Activated T-cell treated with anti-CD3 and anti-CD28 coated beads for 48 hours (primary cell): ENCODE results near the gene BUD13.
A peak's percentile ranks its signal among the peaks of the same experiment; 100 is the strongest.
"Not testable (repeated sequence)": the region's sequence is repeated elsewhere in the genome, so short reads cannot be mapped to it uniquely, and the experiment has no call there.

ENCODE experiments used
- DNase-seq: peaks from one replicate; pipeline ENCODE4 v3.0.0-alpha.2; 2020; ENCODE audit warnings: low read depth

Gene BUD13

GRCh38 chr11:116756044-116756443 lies 16.7 kb downstream of the BUD13 start:
- DNase-seq: not testable (repeated sequence)

- no peak for DNase-seq
Measured at GRCh38 chr11:116750070-116750718, 22.6 kb downstream of the BUD13 start.

GRCh38 chr11:116742104-116742503 lies 30.7 kb downstream of the BUD13 start:
- peak; percentile 4 for DNase-seq

GRCh38 chr11:116740741-116741140 lies 32.0 kb downstream of the BUD13 start:
- DNase-seq: no peak

- no peak for DNase-seq
Measured at GRCh38 chr11:116738975-116739374, 33.8 kb downstream of the BUD13 start.

GRCh38 chr11:116736763-116737162 lies 36.0 kb downstream of the BUD13 start:
- DNase-seq: no peak

- no peak for DNase-seq
Measured at GRCh38 chr11:116733969-116734508, 38.7 kb downstream of the BUD13 start.

- no peak for DNase-seq
Measured at GRCh38 chr11:116733043-116733755, 39.6 kb downstream of the BUD13 start.

- peak; percentile 50 for DNase-seq
Measured at GRCh38 chr11:116732271-116733042, 40.3 kb downstream of the BUD13 start.

- no peak for DNase-seq
Measured at GRCh38 chr11:116731821-116732220, 41.0 kb downstream of the BUD13 start.

- DNase-seq: no peak
Measured at GRCh38 chr11:116731097-116731761, 41.6 kb downstream of the BUD13 start.

GRCh38 chr11:116730601-116731000 lies 42.2 kb downstream of the BUD13 start:
- DNase-seq: no peak

- no peak for DNase-seq
Measured at GRCh38 chr11:116730241-116730561, 42.6 kb downstream of the BUD13 start.

- no peak for DNase-seq
Measured at GRCh38 chr11:116729501-116730240, 43.1 kb downstream of the BUD13 start.

GRCh38 chr11:116727990-116728389 lies 44.8 kb downstream of the BUD13 start:
- DNase-seq: no peak

GRCh38 chr11:116725434-116726221 lies 47.2 kb downstream of the BUD13 start:
- no peak for DNase-seq

- DNase-seq: no peak
Measured at GRCh38 chr11:116724813-116725212, 48.0 kb downstream of the BUD13 start.

GRCh38 chr11:116723511-116723910 lies 49.3 kb downstream of the BUD13 start:
- no peak for DNase-seq

GRCh38 chr11:116721988-116722387 lies 50.8 kb downstream of the BUD13 start:
- no peak for DNase-seq

GRCh38 chr11:116720895-116721294 lies 51.9 kb downstream of the BUD13 start:
- no peak for DNase-seq
